Lower leg skin (tissue), 4 donors: ENCODE results near the gene LTF. TPM values are rescaled to one million over a fixed set of nuclear protein-coding genes. Genes with fewer than 3 reads are reported as not detected.

Experiments
- DNase-seq, 2 donors: peaks; one replicate each; pipeline ENCODE4 v3.0.0-alpha.2; 2019; ENCODE audit warnings: low spot score in 2 of 2
- H3K4me3 ChIP-seq: fragments of 200-600 bp; sonication (generic); 2 replicates; pipeline ENCODE4 v1.5.1; 2017; ENCODE audit warnings: mild to moderate bottlenecking, low read depth; ENCODE audit not compliant: poor library complexity, severe bottlenecking
- CTCF ChIP-seq, 3 donors: fragments of 450-650 bp; IDR thresholded peaks; one replicate each; pipeline ENCODE4 v1.5.1; 2016; ENCODE audit warnings: antibody characterized with exemption in 3 of 3, mild to moderate bottlenecking in 3 of 3, moderate library complexity in 2 of 3
- POLR2A ChIP-seq, 2 donors: fragments of 450-650 bp; IDR thresholded peaks; one replicate each; pipeline ENCODE4 v1.6.1; 2016 to 2017; ENCODE audit warnings: antibody characterized with exemption in 2 of 2, mild to moderate bottlenecking in 1 of 2, moderate library complexity in 1 of 2
- WGBS, 2 donors: methylation state at CpG; one replicate each; pipeline ENCODE4 v1.1.5; 2018; 5-methylcytosine and 5-hydroxymethylcytosine counted together
- intact Hi-C: fragments of 100-400 bp; cut with DNase I; formaldehyde crosslinking; loops from one replicate; pipeline ENCODE4 v1.15.0; 2023; ENCODE audit warnings: low total_unique reads
- total RNA-seq, 4 donors: library from RNA; depleted of rRNA; stranded (reverse); fragments of >200 nt; gene quantifications; one replicate each; pipeline ENCODE4 v1.1.0, GENCODE V29; 2016

The LTF gene
- total RNA-seq, 4 donors from 2014 or later = 0.91 to 3.9 (median 2.5) TPM

- intact Hi-C loops = no loop called here
- H3K4me3 ChIP-seq = no peak overlapping the region
- no peak for DNase-seq
- WGBS, 2 donors = 80 to 81% methylated on average over 5 of the region's 5 CpGs
- TF ChIP-seq CTCF (IDR thresholded peaks at IDR 0.05) (no peak), POLR2A (IDR thresholded peaks at IDR 0.05) (no peak)
Measured at GRCh38 chr3:46413951-46414350, 50.8 kb downstream of the LTF start.

- 64 to 73% methylated on average over 3 of the region's 3 CpGs for WGBS, 2 donors
- intact Hi-C loops = no loop called here
- DNase-seq = no peak
Measured at GRCh38 chr3:46412786-46413298, 51.9 kb downstream of the LTF start.

GRCh38 chr3:46411271-46411670, 53.4 kb downstream of the LTF start:
- WGBS, 2 donors = 73 to 95% methylated on average over 2 of the region's 2 CpGs
- TF ChIP-seq CTCF (IDR thresholded peaks at IDR 0.05) (no peak), POLR2A (IDR thresholded peaks at IDR 0.05) (no peak)
- intact Hi-C loops = no loop called here
- no peak for DNase-seq
- H3K4me3 ChIP-seq = no peak overlapping the region

More at GRCh38 chr3:46412786-46413298, 51.9 kb downstream of the LTF start:
- no peak overlapping the region for H3K4me3 ChIP-seq
- TF ChIP-seq CTCF (IDR thresholded peaks at IDR 0.05) = no peak
- TF ChIP-seq POLR2A (IDR thresholded peaks at IDR 0.05) = no peak

- 86% methylated on average over 2 of the region's 2 CpGs for WGBS, 2 donors
Measured at GRCh38 chr3:46410669-46411068, 54.0 kb downstream of the LTF start.

GRCh38 chr3:46409739-46410489, 54.8 kb downstream of the LTF start:
- H3K4me3 ChIP-seq = no peak overlapping the region
- TF ChIP-seq CTCF (IDR thresholded peaks at IDR 0.05) (no peak), POLR2A (IDR thresholded peaks at IDR 0.05) (no peak)
- intact Hi-C loops = no loop called here
- WGBS, 2 donors = 80 to 86% methylated on average over 9 of the region's 9 CpGs
- DNase-seq = no peak

More at GRCh38 chr3:46410669-46411068, 54.0 kb downstream of the LTF start:
- TF ChIP-seq CTCF (IDR thresholded peaks at IDR 0.05) (no peak), POLR2A (IDR thresholded peaks at IDR 0.05) (no peak)
- intact Hi-C loops = no loop called here
- no peak for DNase-seq
- no peak overlapping the region for H3K4me3 ChIP-seq
